ENCODE results near the gene IGSF9B. TPM values are rescaled to one million over a fixed set of nuclear protein-coding genes. Genes with fewer than 3 reads are reported as not detected.

Gene IGSF9B
- total RNA-seq, 4 donors from 2014 or later = 2.1 to 5.1 (median 2.8) TPM

- Histone ChIP-seq H3K27ac (no peak overlapping the region), H3K4me3 (no peak overlapping the region), H3K36me3 (peaks cover 0 to 73% (median 0%) of the 10 kb centered on the region in 3 donors), H3K9me3 (no peaks in the 10 kb centered on the region), H3K4me1 (no peaks in the 10 kb centered on the region), H3K27me3 (peaks cover 0 to 10% of the 10 kb centered on the region in 2 donors)
- TF ChIP-seq, protein P1, sequence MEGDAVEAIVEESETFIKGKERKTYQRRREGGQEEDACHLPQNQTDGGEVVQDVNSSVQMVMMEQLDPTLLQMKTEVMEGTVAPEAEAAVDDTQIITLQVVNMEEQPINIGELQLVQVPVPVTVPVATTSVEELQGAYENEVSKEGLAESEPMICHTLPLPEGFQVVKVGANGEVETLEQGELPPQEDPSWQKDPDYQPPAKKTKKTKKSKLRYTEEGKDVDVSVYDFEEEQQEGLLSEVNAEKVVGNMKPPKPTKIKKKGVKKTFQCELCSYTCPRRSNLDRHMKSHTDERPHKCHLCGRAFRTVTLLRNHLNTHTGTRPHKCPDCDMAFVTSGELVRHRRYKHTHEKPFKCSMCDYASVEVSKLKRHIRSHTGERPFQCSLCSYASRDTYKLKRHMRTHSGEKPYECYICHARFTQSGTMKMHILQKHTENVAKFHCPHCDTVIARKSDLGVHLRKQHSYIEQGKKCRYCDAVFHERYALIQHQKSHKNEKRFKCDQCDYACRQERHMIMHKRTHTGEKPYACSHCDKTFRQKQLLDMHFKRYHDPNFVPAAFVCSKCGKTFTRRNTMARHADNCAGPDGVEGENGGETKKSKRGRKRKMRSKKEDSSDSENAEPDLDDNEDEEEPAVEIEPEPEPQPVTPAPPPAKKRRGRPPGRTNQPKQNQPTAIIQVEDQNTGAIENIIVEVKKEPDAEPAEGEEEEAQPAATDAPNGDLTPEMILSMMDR (IDR thresholded peaks at IDR 0.05) = no peak
- DNase-seq (ENCODE audit: low spot score in 2 of 2) = no peak
- WGBS, 2 donors = 91 to 93% methylated on average over 23 of the region's 23 CpGs
These were observed 34.5 kb downstream of the IGSF9B start for GRCh38 chr11:133922078-133922870.

GRCh38 chr11:133921513-133921912, 35.3 kb downstream of the IGSF9B start:
- Histone ChIP-seq H3K36me3 (peaks cover 0 to 78% (median 0%) of the 10 kb centered on the region in 3 donors), H3K27me3 (peaks cover 0 to 10% of the 10 kb centered on the region in 2 donors), H3K9me3 (no peaks in the 10 kb centered on the region), H3K27ac (no peak overlapping the region), H3K4me1 (no peaks in the 10 kb centered on the region), H3K4me3 (no peak overlapping the region)
- 93 to 94% methylated on average over 10 of the region's 10 CpGs for WGBS, 2 donors
- TF ChIP-seq EP300 (IDR thresholded peaks at IDR 0.05) = no peak
- TF ChIP-seq, protein P1 (IDR thresholded peaks at IDR 0.05) = no peak
- no peak for TF ChIP-seq POLR2A (IDR thresholded peaks at IDR 0.05)
- no peak for DNase-seq (ENCODE audit: low spot score in 2 of 2)

GRCh38 chr11:133921026-133921425, 35.7 kb downstream of the IGSF9B start:
- H3K4me1 ChIP-seq = no peaks in the 10 kb centered on the region
- H3K36me3 ChIP-seq = peaks cover 0 to 78% (median 0%) of the 10 kb centered on the region in 3 donors
- TF ChIP-seq EP300 (IDR thresholded peaks at IDR 0.05) (no peak), POLR2A (IDR thresholded peaks at IDR 0.05) (no peak)
- TF ChIP-seq, protein P1 (IDR thresholded peaks at IDR 0.05) = no peak
- no peaks in the 10 kb centered on the region for H3K9me3 ChIP-seq
- H3K4me3 ChIP-seq = no peak overlapping the region
- no peak for DNase-seq (ENCODE audit: low spot score in 2 of 2)
- 93 to 97% methylated on average over 13 to 30 of the region's 33 CpGs for WGBS, 2 donors
- peaks cover 0 to 10% of the 10 kb centered on the region in 2 donors for H3K27me3 ChIP-seq
- H3K27ac ChIP-seq = no peak overlapping the region

- 89 to 90% methylated on average over 30 to 37 of the region's 47 CpGs for WGBS, 2 donors
- H3K36me3 ChIP-seq = peaks cover 0 to 76% (median 0%) of the 10 kb centered on the region in 3 donors
- no peak overlapping the region for H3K27ac ChIP-seq
- DNase-seq (ENCODE audit: low spot score in 2 of 2) = no peak
- no peaks in the 10 kb centered on the region for H3K4me1 ChIP-seq
- H3K4me3 ChIP-seq = no peak overlapping the region
- TF ChIP-seq, protein P1 (IDR thresholded peaks at IDR 0.05) = no peak
- TF ChIP-seq POLR2A (IDR thresholded peaks at IDR 0.05) = no peak
- no peak for TF ChIP-seq EP300 (IDR thresholded peaks at IDR 0.05)
- H3K27me3 ChIP-seq = peaks cover 0 to 10% of the 10 kb centered on the region in 2 donors
- no peaks in the 10 kb centered on the region for H3K9me3 ChIP-seq
These were observed 36.4 kb downstream of the IGSF9B start for GRCh38 chr11:133920109-133920990.
